ENCODE data around the gene TENM3.
"Not testable (repeated sequence)": the region's sequence is repeated elsewhere in the genome, so short reads cannot be mapped to it uniquely, and the experiment has no call there.

- not testable (repeated sequence) for TF ChIP-seq CTCF (IDR thresholded peaks at IDR 0.05); EP300 (IDR thresholded peaks at IDR 0.05; ENCODE audit: borderline replicate concordance in 1 of 2, low read depth in 1 of 2, low read length in 1 of 2); POLR2AphosphoS5 (IDR thresholded peaks at IDR 0.05; ENCODE audit: low read depth, low read length); EZH2phosphoT487 (IDR thresholded peaks at IDR 0.05; ENCODE audit: borderline replicate concordance, low read depth); RXRA (IDR thresholded peaks at IDR 0.05; ENCODE audit: borderline replicate concordance, low read depth); MAX (IDR thresholded peaks at IDR 0.05; ENCODE audit: low read depth); SIN3A (IDR thresholded peaks at IDR 0.05; ENCODE audit: borderline replicate concordance, low read depth, low read length); RFX5 (IDR thresholded peaks at IDR 0.05; ENCODE audit: low read length); NFIC (IDR thresholded peaks at IDR 0.05; ENCODE audit: borderline replicate concordance)
Observed at GRCh38 chr4:182814065-182814464, 570.9 kb downstream of the TENM3 start.
